Measurements from ENCODE around the gene HTR6.

Gene HTR6

DNA sequence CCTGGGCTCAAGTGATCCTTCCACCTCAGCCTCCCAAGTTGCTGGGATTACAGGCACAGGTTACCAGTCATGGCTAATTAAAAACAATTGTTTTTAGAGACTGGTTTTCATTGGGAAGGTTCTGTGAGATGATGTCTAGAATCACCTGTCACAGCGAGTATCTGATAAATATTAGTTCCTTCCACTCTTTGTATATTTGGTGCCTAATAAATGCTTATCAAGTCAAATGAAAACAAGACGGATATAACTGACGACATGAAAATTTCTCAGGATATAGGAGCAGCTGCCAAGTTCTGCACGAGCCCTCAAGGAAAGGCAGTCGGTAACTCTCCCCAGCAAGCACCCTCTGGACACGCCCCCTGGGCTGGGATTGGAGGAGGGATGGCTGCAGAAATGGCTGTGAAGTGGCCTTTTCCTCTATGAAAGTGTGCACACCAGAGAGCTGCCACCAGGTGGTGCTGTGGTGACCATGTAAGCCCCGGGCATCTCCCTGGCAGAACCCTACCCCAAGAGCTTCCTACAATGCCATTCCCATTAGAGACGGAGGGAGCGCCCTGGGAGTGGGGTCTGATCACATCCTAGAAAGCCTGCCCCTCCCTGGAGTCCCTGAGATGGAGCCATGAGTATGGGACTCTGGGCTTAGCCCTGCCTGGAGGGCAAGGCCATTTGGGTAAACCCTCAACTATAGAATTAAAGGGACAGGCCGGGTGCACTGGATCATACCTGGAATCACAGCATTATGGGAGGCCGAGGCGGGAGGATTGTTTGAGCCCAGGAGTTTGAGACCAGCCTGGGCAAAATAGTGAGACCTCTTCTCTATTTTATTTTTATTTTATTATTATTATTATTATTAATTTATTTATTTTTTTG is 50.9 kb downstream of the HTR6 start:
- no peak overlapping the region for H3K27ac ChIP-seq
- peak; percentile 91 for DNase-seq (ENCODE audit: low spot score)
- CTCF ChIA-PET = interaction anchor here (0.5 to 1.7 kb wide), 11 partner anchors 8 to 167 kb away, joined by 3 to 12 read pairs (median 3); no protein-coding TSS in a partner anchor
- POLR2A ChIA-PET (ENCODE audit: low non-redundant PET) = no interaction called here
- TF ChIP-seq CTCF (conservative IDR thresholded peaks at IDR 0.05; ENCODE audit: low read depth) = peak; percentile 76

- ChIA-PET POLR2A (ENCODE audit: low non-redundant PET) (no interaction called here), CTCF (no interaction called here)
- H3K27ac ChIP-seq = no peak overlapping the region
- no peak for TF ChIP-seq CTCF (conservative IDR thresholded peaks at IDR 0.05; ENCODE audit: low read depth)
- no peak for DNase-seq (ENCODE audit: low spot score)
Measured at GRCh38 chr1:19717467-19717866, 52.8 kb downstream of the HTR6 start.

GRCh38 chr1:19720174-19720573 is 55.5 kb downstream of the HTR6 start:
- CTCF ChIA-PET = interaction anchor here (1.0 kb wide), 1 partner anchor 16 kb away, joined by 3 read pairs; no protein-coding TSS in a partner anchor
- H3K27ac ChIP-seq = no peak overlapping the region
- no peak for TF ChIP-seq CTCF (conservative IDR thresholded peaks at IDR 0.05; ENCODE audit: low read depth)
- no peak for DNase-seq (ENCODE audit: low spot score)
- POLR2A ChIA-PET (ENCODE audit: low non-redundant PET) = no interaction called here

- ChIA-PET POLR2A (ENCODE audit: low non-redundant PET) (no interaction called here), CTCF (interaction anchor here (0.6 kb wide), 1 partner anchor 67 kb away, joined by 3 read pairs; no protein-coding TSS in a partner anchor)
- H3K27ac ChIP-seq = no peak overlapping the region
- no peak for DNase-seq (ENCODE audit: low spot score)
- no peak for TF ChIP-seq CTCF (conservative IDR thresholded peaks at IDR 0.05; ENCODE audit: low read depth)
Measured at GRCh38 chr1:19720973-19721372, 56.3 kb downstream of the HTR6 start.

- POLR2A ChIA-PET (ENCODE audit: low non-redundant PET) = no interaction called here
- no peak for TF ChIP-seq CTCF (conservative IDR thresholded peaks at IDR 0.05; ENCODE audit: low read depth)
- no peak for DNase-seq (ENCODE audit: low spot score)
- CTCF ChIA-PET = no interaction called here
- H3K27ac ChIP-seq = no peak overlapping the region
Measured at GRCh38 chr1:19723874-19724273, 59.2 kb downstream of the HTR6 start.

DNA sequence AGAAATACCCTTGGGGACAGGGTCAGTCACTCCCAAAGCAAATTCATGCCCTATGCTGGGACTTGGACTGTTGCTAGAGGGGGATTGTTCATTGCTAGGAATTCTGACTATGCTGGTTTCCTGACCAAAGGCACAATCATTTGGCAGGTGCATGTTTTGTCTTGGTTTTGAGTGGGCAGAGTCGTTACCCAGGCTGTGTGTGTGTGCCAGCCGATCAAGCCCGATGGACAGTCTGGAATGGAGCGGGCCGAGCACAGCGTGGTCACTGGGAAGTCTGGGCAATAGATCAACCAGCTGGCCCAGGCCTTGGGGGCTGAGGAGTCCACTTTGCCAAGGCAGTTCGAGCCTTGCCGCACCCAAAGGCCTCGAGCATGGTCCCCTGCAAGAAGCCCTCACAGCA is 60.9 kb downstream of the HTR6 start:
- no peak for TF ChIP-seq CTCF (conservative IDR thresholded peaks at IDR 0.05; ENCODE audit: low read depth)
- H3K27ac ChIP-seq = no peak overlapping the region
- DNase-seq (ENCODE audit: low spot score) = no peak
- POLR2A ChIA-PET (ENCODE audit: low non-redundant PET) = no interaction called here
- CTCF ChIA-PET = interaction anchor here (0.9 kb wide), 1 partner anchor 11 kb away, joined by 5 read pairs; no protein-coding TSS in a partner anchor
